ENCODE measurements around the gene LONP2. TPM values are rescaled to one million over a fixed set of nuclear protein-coding genes. Genes with fewer than 3 reads are reported as not detected.
A peak's percentile ranks its signal among the peaks of the same experiment; 100 is the strongest.

LONP2 gene
- total RNA-seq: 67.1 and 69.5 TPM in 2 replicates
- long read RNA-seq, full-length matches to known transcripts: 110 of 154 reads
- long read RNA-seq, partial matches to known transcripts: 30 of 154 reads
- long read RNA-seq, other reads (novel, unspliced or antisense): 14 of 154 reads

- Mint-ChIP-seq H3K4me3 (ENCODE audit: unreplicated experiment) (peak within 1 kb of the TSS; percentile 94), H3K27me3 (ENCODE audit: unreplicated experiment) (no peaks in the 10 kb centered on the region), H3K4me1 (ENCODE audit: unreplicated experiment) (peaks cover 23% of the 10 kb centered on the region), H3K27ac (ENCODE audit: unreplicated experiment) (peak within 1 kb of the TSS; percentile 89), H3K36me3 (ENCODE audit: unreplicated experiment) (no peaks in the 10 kb centered on the region), H3K9me3 (ENCODE audit: unreplicated experiment) (peaks cover 3% of the 10 kb centered on the region)
- DNase-seq (ENCODE audit: extremely low spot score, unreplicated experiment): peak; percentile 93
- no peak for TF ChIP-seq CTCF (IDR thresholded peaks at IDR 0.05)
These were observed at the start of gene LONP2 for GRCh38 chr16:48244080-48244862. LONP2 (plus strand) TSS chr16:48244300; CDS start chr16:48244389, 89 bp downstream.

GRCh38 chr16:48194828-48195556 lies 49.1 kb upstream of the LONP2 start:
- H3K27ac Mint-ChIP-seq (ENCODE audit: unreplicated experiment): no peak overlapping the region
- DNase-seq (ENCODE audit: extremely low spot score, unreplicated experiment): no peak
- peaks cover 16% of the 10 kb centered on the region for H3K27me3 Mint-ChIP-seq (ENCODE audit: unreplicated experiment)
- no peak for TF ChIP-seq CTCF (IDR thresholded peaks at IDR 0.05)
- peaks cover 8% of the 10 kb centered on the region for H3K9me3 Mint-ChIP-seq (ENCODE audit: unreplicated experiment)
- peaks cover 7% of the 10 kb centered on the region for H3K4me1 Mint-ChIP-seq (ENCODE audit: unreplicated experiment)
- H3K4me3 Mint-ChIP-seq (ENCODE audit: unreplicated experiment): no peak overlapping the region
- H3K36me3 Mint-ChIP-seq (ENCODE audit: unreplicated experiment): no peaks in the 10 kb centered on the region

GRCh38 chr16:48197294-48197693 lies 46.8 kb upstream of the LONP2 start:
- Mint-ChIP-seq H3K27ac (ENCODE audit: unreplicated experiment) (no peak overlapping the region), H3K27me3 (ENCODE audit: unreplicated experiment) (peaks cover 19% of the 10 kb centered on the region), H3K4me1 (ENCODE audit: unreplicated experiment) (peaks cover 7% of the 10 kb centered on the region), H3K4me3 (ENCODE audit: unreplicated experiment) (no peak overlapping the region), H3K9me3 (ENCODE audit: unreplicated experiment) (peaks cover 8% of the 10 kb centered on the region), H3K36me3 (ENCODE audit: unreplicated experiment) (no peaks in the 10 kb centered on the region)
- no peak for DNase-seq (ENCODE audit: extremely low spot score, unreplicated experiment)
- TF ChIP-seq CTCF (IDR thresholded peaks at IDR 0.05): no peak

- no peaks in the 10 kb centered on the region for H3K36me3 Mint-ChIP-seq (ENCODE audit: unreplicated experiment)
- H3K4me1 Mint-ChIP-seq (ENCODE audit: unreplicated experiment): no peaks in the 10 kb centered on the region
- H3K27me3 Mint-ChIP-seq (ENCODE audit: unreplicated experiment): peaks cover 32% of the 10 kb centered on the region
- H3K4me3 Mint-ChIP-seq (ENCODE audit: unreplicated experiment): no peak overlapping the region
- no peak for TF ChIP-seq CTCF (IDR thresholded peaks at IDR 0.05)
- H3K9me3 Mint-ChIP-seq (ENCODE audit: unreplicated experiment): peaks cover 8% of the 10 kb centered on the region
- no peak for DNase-seq (ENCODE audit: extremely low spot score, unreplicated experiment)
- H3K27ac Mint-ChIP-seq (ENCODE audit: unreplicated experiment): no peak overlapping the region
These were observed 42.4 kb upstream of the LONP2 start for GRCh38 chr16:48201515-48202201.
